HepG2 (cell line): ENCODE measurements around the gene UBE2G2. TPM values are rescaled to one million over a fixed set of nuclear protein-coding genes. Genes with fewer than 3 reads are reported as not detected.

ENCODE experiments used
- ATAC-seq: fragments of 200-7000 bp; cut with Tn5 transposase; 3 replicates; pipeline ENCODE4 v1.9.1; 2020; ENCODE audit warnings: mild to moderate bottlenecking, moderate library complexity
- BruUV-seq: library from RNA; stranded (reverse); fragments of 400-500 nt; replicated peaks from 2 replicates; lab custom pipeline; 2021; lab: Mats Ljungman, UMichigan
- CTCF ChIA-PET: fragments of 300-600 bp; formaldehyde crosslinking; extraction: SDS; loops from one replicate; lab custom pipeline; 2021; ENCODE audit warnings: low total read pairs, inconsistent platforms, low intra/inter-chr PET ratio; lab: Yijun Ruan, JAX
- POLR2A ChIA-PET: fragments of 350-600 bp; sonication (Branson Sonifier 250); formaldehyde crosslinking; loops from one replicate; lab custom pipeline; 2020; ENCODE audit warnings: antibody characterized with exemption, inconsistent platforms; lab: Yijun Ruan, JAX
- DNase-seq: peaks from one replicate; pipeline ENCODE4 v3.0.0-alpha.2; 2015; ENCODE audit warnings: low spot score
- FAIRE-seq: peaks from 3 replicates; lab custom pipeline; 2011; peaks lifted over from hg19 to GRCh38; lab: Jason Lieb, UNC
- H2AFZ ChIP-seq: one replicate; pipeline ENCODE4 v1.6.1; 2011; ENCODE audit warnings: low read length, inconsistent platforms
- H3K27ac ChIP-seq: fragments of 300-600 bp; 3 replicates; pipeline ENCODE4 v1.8.0; 2011; ENCODE audit warnings: mixed run types, mild to moderate bottlenecking, mixed read lengths, low read length, inconsistent platforms; ENCODE audit not compliant: insufficient read depth; ENCODE audit errors: extremely low read length
- H3K27me3 ChIP-seq, 2 experiments: fragments of 200-600 bp in 1 of 2; 2 replicates in 1 of 2; 3 replicates in 1 of 2; pipeline versions ENCODE4 v1.6.0 to v1.8.0; 2011; ENCODE audit warnings: low read length in 2 of 2, mild to moderate bottlenecking in 2 of 2, moderate library complexity in 2 of 2, inconsistent platforms in 1 of 2; ENCODE audit not compliant: insufficient read depth in 2 of 2, control insufficient read depth in 1 of 2
- H3K36me3 ChIP-seq, 2 experiments: fragments of 200-600 bp in 1 of 2; replicated peaks in 1 of 2; 2 replicates in 1 of 2; 3 replicates in 1 of 2; pipeline versions ENCODE4 v1.5.1 to v1.8.0; 2011; ENCODE audit warnings: low read length in 2 of 2, inconsistent platforms in 1 of 2; ENCODE audit not compliant: insufficient read depth in 2 of 2, control insufficient read depth in 1 of 2
- H3K4me1 ChIP-seq: 2 replicates; pipeline ENCODE4 v1.5.1; 2012; ENCODE audit warnings: low read length, inconsistent platforms; ENCODE audit not compliant: insufficient read depth
- H3K4me2 ChIP-seq: 2 replicates; pipeline ENCODE4 v1.6.0; 2011; ENCODE audit warnings: low read depth, low read length, inconsistent platforms
- H3K4me3 ChIP-seq, 3 experiments: fragments of 200-600 bp in 1 of 3; sonication (generic), shearing (Covaris generic) in 1 of 3; replicated peaks in 1 of 3; 2 replicates each; pipeline ENCODE4 v1.5.1; 2011 to 2016; ENCODE audit warnings: low read length in 3 of 3, inconsistent platforms in 2 of 3, low read depth in 2 of 3, mild to moderate bottlenecking in 2 of 3, control low read depth in 1 of 3, mixed read lengths in 1 of 3; ENCODE audit not compliant: insufficient read depth in 1 of 3
- H3K79me2 ChIP-seq: one replicate; pipeline ENCODE4 v1.6.1; 2011; ENCODE audit warnings: low read length, inconsistent platforms; ENCODE audit not compliant: insufficient read depth
- H3K9ac ChIP-seq: 2 replicates; pipeline ENCODE4 v1.6.0; 2011; ENCODE audit warnings: mild to moderate bottlenecking, low read depth, low read length, inconsistent platforms; ENCODE audit not compliant: insufficient read depth
- H3K9me3 ChIP-seq: 2 replicates; pipeline ENCODE4 v1.5.1; 2012; ENCODE audit warnings: mild to moderate bottlenecking, low read length
- H4K20me1 ChIP-seq: 2 replicates; pipeline ENCODE4 v1.6.0; 2011; ENCODE audit warnings: inconsistent platforms, mild to moderate bottlenecking, low read length, moderate library complexity; ENCODE audit not compliant: insufficient read depth
- ARNTL ChIP-seq: sonication (generic); formaldehyde crosslinking; IDR thresholded peaks from 2 replicates; pipeline ENCODE4 v1.4.0; 2020; ENCODE audit warnings: mild to moderate bottlenecking, missing genetic modification reagents
- BRCA1 ChIP-seq: sonication (generic); formaldehyde crosslinking; IDR thresholded peaks from 2 replicates; pipeline ENCODE4 v1.4.0; 2020; ENCODE audit warnings: missing genetic modification reagents
- BRF2 ChIP-seq: sonication (generic); formaldehyde crosslinking; IDR thresholded peaks from 2 replicates; pipeline ENCODE4 v1.8.1; 2022; ENCODE audit warnings: mild to moderate bottlenecking, missing genetic modification reagents
- ETV6 ChIP-seq: sonication (generic); formaldehyde crosslinking; conservative IDR thresholded peaks from 2 replicates; pipeline ENCODE4 v1.4.0; 2020; ENCODE audit warnings: missing genetic modification reagents
- HNF1B ChIP-seq: sonication (generic); formaldehyde crosslinking; IDR thresholded peaks from 2 replicates; pipeline ENCODE4 v1.5.1; 2020; ENCODE audit warnings: mild to moderate bottlenecking, moderate library complexity, missing genetic modification reagents
- KAT7 ChIP-seq: IDR thresholded peaks from 2 replicates; pipeline ENCODE4 v1.6.1; 2018; ENCODE audit warnings: borderline replicate concordance, missing compliant biosample characterization
- MAFG ChIP-seq: sonication (generic); formaldehyde crosslinking; IDR thresholded peaks from 2 replicates; pipeline ENCODE4 v1.5.1; 2020; ENCODE audit warnings: mild to moderate bottlenecking, missing genetic modification reagents
- PHB2 ChIP-seq: fragments of 450-650 bp; IDR thresholded peaks from 2 replicates; pipeline ENCODE4 v1.6.1; 2018; ENCODE audit not compliant: partially characterized antibody
- PRMT3 ChIP-seq: sonication (generic); formaldehyde crosslinking; IDR thresholded peaks from 2 replicates; pipeline ENCODE4 v1.8.1; 2022; ENCODE audit warnings: low read depth, mild to moderate bottlenecking, moderate library complexity, missing genetic modification reagents, borderline replicate concordance
- TERF1 ChIP-seq: sonication (generic); formaldehyde crosslinking; IDR thresholded peaks from 2 replicates; pipeline ENCODE4 v1.8.0; 2022; ENCODE audit warnings: mild to moderate bottlenecking, missing genetic modification reagents, moderate library complexity
- XBP1 ChIP-seq: sonication (generic); formaldehyde crosslinking; IDR thresholded peaks from 2 replicates; pipeline ENCODE4 v1.5.0; 2020; ENCODE audit warnings: missing genetic modification reagents
- ZBTB37 ChIP-seq: sonication (generic); formaldehyde crosslinking; IDR thresholded peaks from 2 replicates; pipeline ENCODE4 v1.4.0; 2020; ENCODE audit warnings: mild to moderate bottlenecking, missing genetic modification reagents
- ZNF256 ChIP-seq: sonication (generic); formaldehyde crosslinking; conservative IDR thresholded peaks from 2 replicates; pipeline ENCODE4 v1.4.0; 2020; ENCODE audit warnings: missing genetic modification reagents
- ZNF44 ChIP-seq: sonication (generic); formaldehyde crosslinking; IDR thresholded peaks from 2 replicates; pipeline ENCODE4 v1.5.1; 2020; ENCODE audit warnings: mild to moderate bottlenecking, missing genetic modification reagents
- WGBS: methylation state at CpG from one replicate; pipeline ENCODE4 v1.1.6; 2017; ENCODE audit warnings: low lambda C conversion rate; 5-methylcytosine and 5-hydroxymethylcytosine counted together
- in situ Hi-C: cut with HindIII; loops from 2 replicates; pipeline ENCODE4 v1.10.0; 2017; ENCODE audit warnings: low pct_unique_long_range_greater_than_20kb; ENCODE audit not compliant: extremely low pct_ligation_motif_present
- intact Hi-C: fragments of 100-400 bp; cut with micrococcal nuclease; formaldehyde crosslinking; loops from one replicate; pipeline ENCODE4 v1.10.0; 2022; ENCODE audit not compliant: unreplicated experiment
- polyA plus RNA-seq, 8 experiments: library from polyadenylated mRNA; depleted of rRNA in 3 of 8; stranded (reverse) in 7 of 8; unstranded in 1 of 8; fragments of >200 nt; fragmentation: Illumina TruSeq in 4 of 8; extraction: Trizol in 4 of 8; gene quantifications; 2 replicates each; pipeline versions ENCODE4 v1.2.1 to v1.2.3, GENCODE V29; 2011 to 2016; ENCODE audit warnings: low read depth in 4 of 8, missing spikeins in 1 of 8, mixed read lengths in 1 of 8; ENCODE audit not compliant: insufficient read depth in 1 of 8
- total RNA-seq, 5 experiments: library from RNA; depleted of rRNA; stranded (reverse); fragments of >200 nt; fragmentation: Illumina TruSeq; extraction: Trizol; gene quantifications; 2 replicates each; pipeline ENCODE4 v1.2.3, GENCODE V29; 2016; ENCODE audit warnings: low read depth in 1 of 5

UBE2G2 gene
- total and polyA plus RNA-seq, 2 of the 13 experiments (the other 11 are each of a cell fraction or from before 2014, with no cell fraction given): 55.4 to 92.0 TPM

- WGBS: 31% methylated on average over 9 of the region's 9 CpGs
- intact Hi-C loops (no loop called here), in situ Hi-C loops (no loop called here)
- Histone ChIP-seq H3K9ac (no peak overlapping the region), H3K36me3 (no peaks in the 10 kb centered on the region), H3K4me3 (no peak overlapping the region), H3K27me3 (peaks cover 2 to 54% of the 10 kb centered on the region in 2 experiments; a peak in 4 of 5 replicates), H4K20me1 (no peaks in the 10 kb centered on the region), H3K9me3 (no peaks in the 10 kb centered on the region), H3K27ac (no peak overlapping the region), H3K79me2 (no peaks in the 10 kb centered on the region), H2AFZ (no peak overlapping the region), H3K4me2 (no peak overlapping the region), H3K4me1 (peaks cover 58% of the 10 kb centered on the region)
- CTCF ChIA-PET: no interaction called here
- POLR2A ChIA-PET: no interaction called here
- BruUV-seq: no TSS peak
- TF ChIP-seq ZNF256 (CRISPR knock-in tag) (peak; percentile 78; the same call in 1 of the 2 replicates), HNF1B (CRISPR knock-in tag) (no peak)
- FAIRE-seq (no peak), DNase-seq (no peak), ATAC-seq (no peak)
Observed at GRCh38 chr21:44730951-44731579, 70.6 kb downstream of the UBE2G2 start.

GRCh38 chr21:44730028-44730395, 71.6 kb downstream of the UBE2G2 start:
- Histone ChIP-seq H3K27ac (no peak overlapping the region), H3K4me3 (no peak overlapping the region), H3K27me3 (peaks cover 2 to 51% of the 10 kb centered on the region in 2 experiments; a peak in 3 of 5 replicates), H4K20me1 (no peaks in the 10 kb centered on the region), H3K4me2 (no peak overlapping the region), H2AFZ (no peak overlapping the region), H3K9ac (no peak overlapping the region), H3K79me2 (no peaks in the 10 kb centered on the region), H3K4me1 (peaks cover 48% of the 10 kb centered on the region), H3K36me3 (no peaks in the 10 kb centered on the region), H3K9me3 (no peaks in the 10 kb centered on the region)
- no TSS peak for BruUV-seq
- ATAC-seq (no peak), FAIRE-seq (no peak), DNase-seq (no peak)
- CTCF ChIA-PET: no interaction called here
- POLR2A ChIA-PET: no interaction called here
- intact Hi-C loops (no loop called here), in situ Hi-C loops (no loop called here)
- 55% methylated on average over 7 of the region's 7 CpGs for WGBS
- TF ChIP-seq PHB2: no peak
- TF ChIP-seq BRCA1 (CRISPR knock-in tag): no peak
- no peak for TF ChIP-seq ZBTB37 (CRISPR knock-in tag)
- TF ChIP-seq KAT7 (CRISPR knock-in tag): no peak
- TF ChIP-seq MAFG: no peak
- TF ChIP-seq PRMT3 (CRISPR knock-in tag): no peak
- no peak for TF ChIP-seq ZNF44 (CRISPR knock-in tag)
- no peak for TF ChIP-seq BRF2 (CRISPR knock-in tag)
- no peak for TF ChIP-seq XBP1 (CRISPR knock-in tag)
- TF ChIP-seq TERF1 (CRISPR knock-in tag): no peak
- no peak for TF ChIP-seq ARNTL (CRISPR knock-in tag)
- no peak for TF ChIP-seq ETV6 (CRISPR knock-in tag)
